Calu3 (cell line): ENCODE results near the gene NRF1. TPM values are rescaled to one million over a fixed set of nuclear protein-coding genes. Genes with fewer than 3 reads are reported as not detected.

Experiments
- BruUV-seq: library from RNA; stranded (reverse); fragments of 400-500 nt; replicated peaks from 2 replicates; lab custom pipeline; 2021; lab: Mats Ljungman, UMichigan
- CTCF ChIA-PET: fragments of 300-600 bp; sonication (Branson Sonifier 250); formaldehyde crosslinking; loops from one replicate; lab custom pipeline; 2022; ENCODE audit warnings: antibody characterized with exemption; lab: Charles Lee
- DNase-seq: peaks from one replicate; pipeline ENCODE4 v3.0.0; 2022
- H3K27ac Mint-ChIP-seq: one replicate; pipeline ENCODE4 v1.8.0; 2022; ENCODE audit warnings: mixed read lengths; ENCODE audit not compliant: unreplicated experiment
- H3K27me3 Mint-ChIP-seq: one replicate; pipeline ENCODE4 v1.8.0; 2022; ENCODE audit warnings: mixed read lengths; ENCODE audit not compliant: unreplicated experiment
- H3K36me3 Mint-ChIP-seq: one replicate; pipeline ENCODE4 v1.8.0; 2022; ENCODE audit warnings: mild to moderate bottlenecking, moderate library complexity, mixed read lengths; ENCODE audit not compliant: insufficient read depth, unreplicated experiment
- H3K4me1 Mint-ChIP-seq: one replicate; pipeline ENCODE4 v1.8.0; 2022; ENCODE audit warnings: mild to moderate bottlenecking, low read depth, mixed read lengths; ENCODE audit not compliant: unreplicated experiment
- H3K4me3 Mint-ChIP-seq: one replicate; pipeline ENCODE4 v1.8.0; 2022; ENCODE audit warnings: mild to moderate bottlenecking, low read depth, moderate library complexity, mixed read lengths; ENCODE audit not compliant: unreplicated experiment
- H3K9me3 Mint-ChIP-seq: one replicate; pipeline ENCODE4 v1.8.0; 2022; ENCODE audit warnings: low read depth, mixed read lengths; ENCODE audit not compliant: unreplicated experiment
- intact Hi-C: fragments of 100-400 bp; cut with micrococcal nuclease; formaldehyde crosslinking; loops from one replicate; pipeline ENCODE4 v1.10.0; 2022; ENCODE audit not compliant: unreplicated experiment
- total RNA-seq: library from RNA; stranded (reverse); gene quantifications from 2 replicates; pipeline ENCODE4 v1.2.3, GENCODE V29; 2022
- TF ChIP-seq, protein P1 (sequence below): fragments of 200-600 bp; IDR thresholded peaks from one replicate; pipeline ENCODE4 v1.8.0; 2022; ENCODE audit warnings: antibody characterized with exemption; ENCODE audit not compliant: unreplicated experiment

Gene NRF1
- total RNA-seq, 1 experiment from 2014 or later: 22.1 TPM

DNA sequence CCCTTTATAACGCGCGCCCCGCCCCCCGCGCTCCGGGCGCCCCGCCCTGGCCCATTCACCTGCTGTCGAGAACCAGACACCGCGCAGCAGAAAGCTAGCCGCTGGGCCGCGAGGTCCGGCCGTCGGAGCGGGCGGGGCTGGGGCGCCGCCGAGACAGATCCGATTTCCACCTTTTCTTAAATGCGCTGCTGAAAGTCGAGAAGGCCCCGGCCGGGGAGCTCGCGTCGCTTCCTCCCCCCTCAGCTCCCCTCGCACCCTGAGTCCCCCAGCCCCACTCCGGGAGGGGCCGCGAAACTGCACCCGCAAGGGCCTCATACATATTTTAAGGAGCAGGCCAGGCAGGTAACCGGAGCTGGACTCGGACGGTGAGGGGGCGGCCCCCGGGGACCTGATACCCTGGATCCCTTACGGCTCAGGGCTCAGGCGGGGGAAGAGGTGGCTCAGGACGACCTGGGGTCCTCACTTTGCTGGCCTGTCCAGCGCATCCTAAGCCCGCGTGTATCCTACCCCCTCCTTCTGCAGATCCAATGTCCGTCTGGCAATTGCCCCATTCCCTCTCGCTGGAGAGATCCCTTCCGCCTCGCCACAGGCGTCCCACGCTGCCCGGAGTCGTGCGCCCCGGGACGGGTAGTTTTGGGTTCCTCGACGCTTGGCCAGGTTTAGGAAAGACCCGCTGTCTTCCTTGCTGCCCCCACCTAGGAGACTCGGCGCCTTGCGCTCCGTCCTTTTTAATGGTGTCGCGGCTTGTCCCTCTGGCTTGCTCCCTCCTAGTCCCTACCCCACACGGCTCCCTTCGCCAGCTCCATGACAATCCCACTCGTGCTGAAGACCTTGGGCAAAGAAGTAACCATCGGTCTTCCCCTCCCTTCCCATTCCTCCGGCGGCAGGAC, 170.7 kb downstream of the NRF1 start:
- peaks cover 67% of the 10 kb centered on the region for H3K27me3 Mint-ChIP-seq
- CTCF ChIA-PET: no interaction called here
- BruUV-seq: no TSS peak

DNA sequence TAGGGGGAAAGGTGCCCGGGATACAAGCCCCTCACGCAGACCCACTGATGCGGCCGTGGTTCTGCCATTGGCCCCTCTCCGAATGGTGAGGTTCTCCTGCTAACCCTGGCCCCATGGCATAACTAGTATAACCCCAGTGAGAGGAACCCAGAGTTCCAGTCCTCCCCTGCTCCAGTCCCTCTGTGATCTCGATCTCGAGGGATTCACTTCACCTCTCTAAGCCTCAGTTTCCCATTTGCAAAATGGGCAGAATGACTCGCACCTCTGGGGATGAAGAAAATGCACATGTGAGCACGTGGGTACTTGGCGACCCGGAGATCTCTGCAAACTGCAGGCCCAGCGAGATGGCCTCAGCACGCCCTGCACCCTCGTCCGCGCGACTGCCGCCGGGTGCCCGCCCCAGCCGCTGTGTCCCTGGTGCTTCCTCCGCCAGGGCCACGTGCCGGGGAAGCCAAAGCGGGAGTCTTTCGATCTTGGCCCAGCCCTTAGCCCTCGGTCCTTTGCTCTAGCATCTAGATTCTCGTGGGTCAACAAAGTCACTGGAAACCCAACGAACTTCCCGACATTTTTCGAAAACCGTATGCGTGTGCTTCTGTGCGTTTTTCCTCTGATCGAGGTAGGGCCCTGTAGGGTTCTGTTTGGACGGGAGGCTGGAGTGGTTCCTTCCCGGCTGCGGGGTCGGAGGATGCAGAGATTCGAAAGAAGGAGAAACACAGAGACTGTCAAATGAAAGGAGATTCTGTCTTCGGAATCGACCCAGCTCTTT, 171.5 kb downstream of the NRF1 start:
- no peak for DNase-seq
- H3K9me3 Mint-ChIP-seq: no peaks in the 10 kb centered on the region
- H3K27me3 Mint-ChIP-seq: peaks cover 70% of the 10 kb centered on the region
- H3K36me3 Mint-ChIP-seq: peaks cover 40% of the 10 kb centered on the region
- CTCF ChIA-PET: interaction anchor here (0.7 kb wide), 1 partner anchor 341 kb away, joined by 3 read pairs; no protein-coding TSS in a partner anchor
- no peak overlapping the region for H3K27ac Mint-ChIP-seq
- H3K4me1 Mint-ChIP-seq: peaks cover 26% of the 10 kb centered on the region
- intact Hi-C loops: no loop called here
- peak overlapping the region; percentile 82 for H3K4me3 Mint-ChIP-seq
- TF ChIP-seq, protein P1, sequence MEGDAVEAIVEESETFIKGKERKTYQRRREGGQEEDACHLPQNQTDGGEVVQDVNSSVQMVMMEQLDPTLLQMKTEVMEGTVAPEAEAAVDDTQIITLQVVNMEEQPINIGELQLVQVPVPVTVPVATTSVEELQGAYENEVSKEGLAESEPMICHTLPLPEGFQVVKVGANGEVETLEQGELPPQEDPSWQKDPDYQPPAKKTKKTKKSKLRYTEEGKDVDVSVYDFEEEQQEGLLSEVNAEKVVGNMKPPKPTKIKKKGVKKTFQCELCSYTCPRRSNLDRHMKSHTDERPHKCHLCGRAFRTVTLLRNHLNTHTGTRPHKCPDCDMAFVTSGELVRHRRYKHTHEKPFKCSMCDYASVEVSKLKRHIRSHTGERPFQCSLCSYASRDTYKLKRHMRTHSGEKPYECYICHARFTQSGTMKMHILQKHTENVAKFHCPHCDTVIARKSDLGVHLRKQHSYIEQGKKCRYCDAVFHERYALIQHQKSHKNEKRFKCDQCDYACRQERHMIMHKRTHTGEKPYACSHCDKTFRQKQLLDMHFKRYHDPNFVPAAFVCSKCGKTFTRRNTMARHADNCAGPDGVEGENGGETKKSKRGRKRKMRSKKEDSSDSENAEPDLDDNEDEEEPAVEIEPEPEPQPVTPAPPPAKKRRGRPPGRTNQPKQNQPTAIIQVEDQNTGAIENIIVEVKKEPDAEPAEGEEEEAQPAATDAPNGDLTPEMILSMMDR: no peak
- BruUV-seq: no TSS peak

More for the DNA sequence above, 170.7 kb downstream of the NRF1 start:
- H3K4me1 Mint-ChIP-seq: peaks cover 26% of the 10 kb centered on the region
- H3K4me3 Mint-ChIP-seq: peak overlapping the region; percentile 82
- peaks cover 40% of the 10 kb centered on the region for H3K36me3 Mint-ChIP-seq
- H3K27ac Mint-ChIP-seq: no peak overlapping the region
- peak; percentile 29 for DNase-seq
- TF ChIP-seq, protein P1: no peak
- intact Hi-C loops: no loop called here
- no peaks in the 10 kb centered on the region for H3K9me3 Mint-ChIP-seq

DNA sequence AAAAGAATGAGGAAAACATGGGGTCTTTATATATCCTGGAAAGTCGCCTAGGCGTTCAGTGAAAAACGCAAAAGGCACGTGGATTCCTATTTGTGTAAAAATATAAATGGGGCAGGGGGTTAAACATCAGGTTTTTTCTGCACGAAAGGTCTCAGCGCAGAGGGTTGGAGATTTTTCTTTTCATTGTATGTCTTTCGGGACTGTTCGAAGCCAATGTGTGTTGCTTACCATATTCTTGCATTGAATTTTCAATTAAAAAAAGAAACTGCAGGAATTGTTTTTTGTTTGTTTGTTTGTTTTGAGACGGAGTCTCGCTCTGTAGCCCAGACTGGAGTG, 172.0 kb downstream of the NRF1 start:
- Mint-ChIP-seq H3K36me3 (peaks cover 40% of the 10 kb centered on the region), H3K4me1 (peaks cover 26% of the 10 kb centered on the region), H3K9me3 (no peaks in the 10 kb centered on the region), H3K4me3 (no peak overlapping the region), H3K27ac (no peak overlapping the region), H3K27me3 (peaks cover 72% of the 10 kb centered on the region)
- DNase-seq: no peak
- intact Hi-C loops: no loop called here
- CTCF ChIA-PET: interaction anchor here (0.7 kb wide), 1 partner anchor 342 kb away, joined by 3 read pairs; no protein-coding TSS in a partner anchor
- no TSS peak for BruUV-seq
- TF ChIP-seq, protein P1: no peak

DNA sequence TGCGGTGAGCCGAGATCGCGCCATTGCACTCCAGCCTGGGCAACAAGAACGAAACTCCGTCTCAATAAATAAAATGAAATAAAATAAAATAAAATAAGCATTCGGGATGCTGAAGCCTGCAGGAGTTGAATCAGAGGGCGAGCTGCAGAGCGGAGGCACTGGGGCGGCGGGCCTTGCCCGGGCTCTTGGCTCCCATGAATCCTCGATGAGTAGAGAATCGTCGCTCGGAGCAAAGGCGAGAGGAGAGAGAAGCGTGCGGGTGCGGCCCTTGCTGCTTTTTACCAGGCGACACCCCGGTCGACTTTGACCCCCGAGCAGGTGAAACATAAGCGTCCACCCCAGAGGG, 172.9 kb downstream of the NRF1 start:
- Mint-ChIP-seq H3K9me3 (no peaks in the 10 kb centered on the region), H3K27ac (no peak overlapping the region), H3K4me1 (peaks cover 26% of the 10 kb centered on the region), H3K27me3 (peaks cover 80% of the 10 kb centered on the region), H3K4me3 (no peak overlapping the region), H3K36me3 (peaks cover 38% of the 10 kb centered on the region)
- no peak for DNase-seq
- TF ChIP-seq, protein P1: no peak
- intact Hi-C loops: no loop called here
- BruUV-seq: no TSS peak
- CTCF ChIA-PET: no interaction called here
